Pulmonary artery endothelial cell (primary cell): ENCODE results near the gene GCNA. TPM values are rescaled to one million over a fixed set of nuclear protein-coding genes. Genes with fewer than 3 reads are reported as not detected.

ENCODE experiments used
- DNase-seq: peaks from one replicate; pipeline ENCODE4 v3.0.0-alpha.2; 2011; ENCODE audit warnings: low read depth, low spot score
- total RNA-seq: library from RNA; depleted of rRNA; stranded (reverse); fragments of >200 nt; gene quantifications from 2 replicates; pipeline ENCODE4 v1.2.3, GENCODE V29; 2014

Gene GCNA, protein sequence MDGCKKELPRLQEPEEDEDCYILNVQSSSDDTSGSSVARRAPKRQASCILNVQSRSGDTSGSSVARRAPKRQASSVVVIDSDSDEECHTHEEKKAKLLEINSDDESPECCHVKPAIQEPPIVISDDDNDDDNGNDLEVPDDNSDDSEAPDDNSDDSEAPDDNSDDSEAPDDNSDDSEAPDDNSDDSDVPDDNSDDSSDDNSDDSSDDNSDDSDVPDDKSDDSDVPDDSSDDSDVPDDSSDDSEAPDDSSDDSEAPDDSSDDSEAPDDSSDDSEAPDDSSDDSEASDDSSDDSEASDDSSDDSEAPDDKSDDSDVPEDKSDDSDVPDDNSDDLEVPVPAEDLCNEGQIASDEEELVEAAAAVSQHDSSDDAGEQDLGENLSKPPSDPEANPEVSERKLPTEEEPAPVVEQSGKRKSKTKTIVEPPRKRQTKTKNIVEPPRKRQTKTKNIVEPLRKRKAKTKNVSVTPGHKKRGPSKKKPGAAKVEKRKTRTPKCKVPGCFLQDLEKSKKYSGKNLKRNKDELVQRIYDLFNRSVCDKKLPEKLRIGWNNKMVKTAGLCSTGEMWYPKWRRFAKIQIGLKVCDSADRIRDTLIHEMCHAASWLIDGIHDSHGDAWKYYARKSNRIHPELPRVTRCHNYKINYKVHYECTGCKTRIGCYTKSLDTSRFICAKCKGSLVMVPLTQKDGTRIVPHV
- 0.59 and 2.3 TPM in 2 replicates for total RNA-seq

DNA sequence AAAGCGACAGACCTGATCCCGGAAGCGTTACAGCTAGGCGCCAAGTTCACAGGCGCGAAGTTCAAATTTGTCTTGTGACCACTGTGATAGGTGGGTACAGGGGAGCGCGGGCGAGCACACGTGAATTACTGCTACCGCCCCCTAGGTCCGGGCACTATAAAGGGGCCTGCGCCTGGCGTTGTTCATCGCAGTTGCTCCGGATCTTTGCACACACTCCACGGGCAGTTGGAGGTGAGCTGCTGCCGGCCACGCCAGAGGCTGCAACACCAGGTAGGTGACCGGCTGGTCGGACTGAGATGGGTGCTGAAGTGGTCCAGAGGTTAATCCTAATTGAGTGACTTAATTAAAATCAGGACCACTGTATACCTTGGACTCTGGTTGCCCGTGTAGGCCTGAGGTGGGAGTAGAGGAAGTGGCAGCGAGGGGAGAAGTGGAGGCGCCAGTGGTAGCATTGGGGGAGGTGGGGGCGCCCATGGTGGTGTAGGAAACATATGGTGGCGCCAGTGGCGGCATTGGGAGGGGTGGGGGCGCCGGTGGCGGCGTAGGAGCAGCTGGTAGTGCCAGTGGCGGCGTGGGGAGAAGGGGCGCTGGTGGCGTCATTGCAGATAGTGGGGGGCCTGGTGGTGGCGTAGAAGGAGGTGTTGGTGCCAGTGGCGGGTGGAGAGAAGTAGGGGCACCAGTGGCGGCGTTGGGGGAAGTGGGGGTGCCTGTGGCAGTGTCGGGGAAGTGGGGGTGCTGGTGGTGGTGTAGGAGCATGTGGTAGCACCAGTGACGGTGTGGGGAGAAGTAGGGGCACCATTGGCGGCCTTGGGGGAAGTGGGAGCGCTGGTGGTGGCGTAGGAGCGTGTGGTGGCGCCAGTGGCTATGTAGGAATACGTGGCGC, at the start of gene GCNA:
Gene GCNA, plus strand, starts transcription at position 185 of the 883 bp plus-strand sequence. CDS start 2,385 bp downstream, outside the sequence.
- no peak for DNase-seq

DNA sequence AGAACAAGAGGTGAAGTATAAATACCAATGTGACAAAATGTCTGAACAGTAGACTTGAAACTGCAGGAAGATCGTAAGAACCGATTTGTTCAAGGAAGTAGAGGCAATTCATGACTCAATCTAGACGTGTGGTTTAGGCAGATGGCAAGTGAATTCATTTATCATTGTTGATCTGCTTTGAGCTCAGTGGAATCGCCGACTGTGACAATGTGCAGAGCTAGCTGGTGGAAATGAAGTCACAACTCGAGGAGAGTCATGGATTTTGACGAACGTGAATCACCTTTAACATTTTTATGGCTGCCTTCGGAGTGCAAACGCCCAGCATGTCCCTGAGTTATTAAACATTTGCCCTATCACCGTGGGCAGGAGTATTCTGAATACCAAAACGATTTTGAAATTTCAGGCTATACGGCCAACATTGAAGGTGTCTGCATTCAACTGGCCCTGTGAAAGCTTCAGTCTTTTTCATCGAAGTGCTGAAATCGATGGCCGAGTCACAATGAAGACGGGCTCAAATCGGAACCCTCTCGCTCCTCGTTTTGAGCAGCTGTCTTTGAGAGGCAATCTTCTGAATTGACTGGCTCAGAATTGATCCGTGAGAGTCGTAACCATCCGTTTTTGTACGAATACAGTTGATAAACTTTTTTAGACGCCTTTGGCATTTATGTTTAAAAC, 46.0 kb upstream of the GCNA start:
- DNase-seq: no peak

DNA sequence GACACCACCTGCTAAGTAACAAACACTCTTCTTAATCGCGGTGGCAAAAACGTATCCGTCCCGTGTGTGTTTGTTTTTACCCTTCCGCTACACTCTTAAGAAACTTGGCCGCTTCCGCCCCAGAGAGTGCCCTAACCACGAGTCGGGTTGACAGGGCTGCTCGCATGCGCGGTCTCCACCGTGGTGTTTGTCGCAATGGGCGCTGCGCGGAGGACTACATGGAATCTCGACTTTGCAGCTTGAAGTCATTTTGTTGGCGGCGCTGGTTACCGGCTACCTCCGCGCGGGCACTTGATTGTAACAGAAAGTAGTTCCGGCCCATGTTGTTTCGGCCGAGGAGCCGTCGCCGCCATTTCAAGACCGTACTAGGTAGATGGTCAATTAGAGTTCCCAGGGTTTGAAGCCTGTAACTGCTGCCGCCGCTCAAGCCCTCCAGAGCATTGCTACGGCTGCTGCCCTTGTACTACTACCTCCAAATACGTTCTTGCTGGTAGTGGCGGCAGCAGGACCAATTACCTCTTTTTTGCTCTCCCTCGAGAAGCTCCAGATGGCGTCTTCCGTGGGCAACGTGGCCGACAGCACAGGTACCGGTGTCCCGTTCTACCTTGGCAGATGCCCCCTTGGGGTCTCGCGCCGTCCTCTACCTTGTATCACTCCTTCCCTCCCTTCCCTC, 45.3 kb upstream of the GCNA start, which contains the start of gene OGT:
Gene OGT, plus strand, starts transcription at position 352 of the 673 bp plus-strand sequence. Its CDS starts 196 bp downstream, at position 548.
- DNase-seq: peak; percentile 91

DNA sequence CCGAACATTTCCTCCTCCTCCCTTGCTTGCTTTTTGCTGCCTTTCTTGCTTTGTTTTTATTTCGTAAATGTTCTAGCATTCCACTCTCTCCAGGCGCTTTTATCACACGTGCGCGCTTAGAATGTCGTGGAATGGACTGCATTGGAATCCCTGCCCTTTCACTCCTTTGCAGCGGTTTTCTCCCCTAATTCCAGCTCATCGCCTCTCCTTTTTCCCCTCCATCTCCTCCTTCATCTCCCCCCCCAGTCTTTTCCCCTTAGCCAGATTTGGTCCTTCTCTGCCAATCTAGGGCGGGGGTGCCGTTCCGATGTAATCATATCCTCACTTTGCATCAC, 44.8 kb upstream of the GCNA start:
- no peak for DNase-seq

DNA sequence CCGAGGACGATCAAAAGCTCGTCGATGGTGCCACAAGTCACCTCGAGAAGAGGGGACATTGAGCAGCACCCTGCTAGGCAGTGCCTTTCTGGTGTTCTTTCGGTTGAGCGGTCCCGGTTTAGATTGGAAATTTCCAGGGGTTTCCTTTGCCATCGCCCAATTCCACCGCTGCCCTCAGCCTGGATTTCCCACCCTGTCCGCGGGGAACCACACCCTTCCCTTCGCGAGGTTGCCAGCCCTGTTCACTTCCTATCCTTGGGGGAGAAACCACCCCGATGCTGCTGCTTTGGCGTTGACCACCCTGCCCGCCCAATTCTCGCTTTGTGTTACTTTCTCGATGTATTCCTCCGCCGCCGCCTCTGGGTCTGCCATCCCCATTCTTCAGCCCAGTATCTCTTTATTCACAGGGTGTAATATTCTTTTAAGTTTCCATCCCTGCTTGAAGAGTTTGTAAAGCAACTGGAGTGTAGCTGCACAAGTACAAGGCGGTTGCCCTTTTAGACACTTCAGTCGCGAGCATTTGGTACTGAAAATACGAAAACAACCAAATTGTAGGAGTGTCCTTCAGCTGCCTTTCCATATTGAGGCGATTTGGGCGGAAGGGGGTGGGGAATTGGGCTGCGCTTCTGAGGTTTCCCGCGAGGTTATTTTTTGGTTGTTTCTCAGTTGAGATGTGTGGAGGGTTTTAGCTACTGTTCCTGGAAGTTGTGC, 44.2 kb upstream of the GCNA start:
- no peak for DNase-seq

DNA sequence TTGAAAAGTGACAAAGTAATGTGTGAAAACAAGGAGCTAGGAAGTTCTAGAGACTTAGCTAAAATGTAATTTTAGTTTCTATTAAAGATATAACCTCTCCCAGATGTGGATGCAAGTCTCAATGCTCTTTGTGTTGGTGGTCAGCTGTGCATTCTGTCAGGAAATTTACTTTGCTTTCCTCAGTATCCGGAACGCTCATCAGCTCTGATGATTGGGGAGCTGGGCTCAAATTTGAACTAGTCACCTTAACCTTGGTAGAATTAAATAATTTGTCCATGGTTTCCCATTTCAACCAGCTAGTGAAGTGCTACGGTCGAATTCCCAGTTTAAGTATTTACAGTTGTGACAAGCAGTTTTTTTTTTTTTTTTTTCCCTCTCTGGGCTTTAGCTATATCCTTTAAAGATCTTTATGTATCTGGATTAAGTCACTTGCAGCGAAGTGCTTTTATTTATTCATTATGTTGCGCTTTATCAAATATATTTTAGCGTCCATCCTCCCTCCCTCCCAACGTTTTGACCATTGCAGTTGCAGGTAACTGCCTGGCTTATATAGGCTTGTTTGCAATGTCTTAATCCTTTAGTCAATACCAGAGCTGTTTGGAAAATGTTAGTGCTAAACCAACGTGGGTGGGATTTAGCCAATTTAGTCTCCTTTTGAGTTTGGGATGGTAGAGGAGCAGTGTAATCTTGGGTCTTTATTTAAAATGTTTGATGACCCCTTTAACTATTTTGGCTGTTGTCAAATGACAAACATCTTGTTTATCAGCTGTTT, 43.3 kb upstream of the GCNA start:
- no peak for DNase-seq

DNA sequence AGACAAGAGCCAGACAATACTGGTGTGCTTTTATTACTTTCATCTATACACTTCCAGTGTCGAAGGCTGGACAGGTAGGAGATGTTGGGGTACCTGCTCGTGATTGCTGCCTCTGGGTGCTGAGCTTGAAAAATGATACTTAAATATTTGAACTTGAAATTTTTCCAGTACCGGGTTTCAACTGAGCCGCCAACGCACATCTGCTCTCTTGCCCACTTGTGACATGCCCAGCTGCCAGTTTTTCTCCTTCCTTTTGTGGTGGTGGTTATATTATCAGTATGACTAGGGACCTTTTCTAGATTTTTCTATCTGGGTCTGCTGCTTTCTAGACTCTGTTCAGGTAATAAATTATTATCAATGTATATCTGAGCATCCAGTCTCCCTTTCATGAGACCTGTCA, 42.0 kb upstream of the GCNA start:
- DNase-seq: no peak

DNA sequence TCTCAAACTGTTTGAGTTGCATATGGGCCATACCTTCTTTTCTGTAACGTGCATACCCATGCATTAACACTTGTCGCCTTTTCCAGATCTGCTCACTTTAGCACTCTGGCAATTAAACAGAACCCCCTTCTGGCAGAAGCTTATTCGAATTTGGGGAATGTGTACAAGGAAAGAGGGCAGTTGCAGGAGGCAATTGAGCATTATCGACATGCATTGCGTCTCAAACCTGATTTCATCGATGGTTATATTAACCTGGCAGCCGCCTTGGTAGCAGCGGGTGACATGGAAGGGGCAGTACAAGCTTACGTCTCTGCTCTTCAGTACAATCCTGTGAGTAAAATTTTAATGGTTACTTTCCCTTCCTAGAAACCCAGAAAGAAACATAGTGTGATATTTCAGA, 40.5 kb upstream of the GCNA start:
- no peak for DNase-seq

DNA sequence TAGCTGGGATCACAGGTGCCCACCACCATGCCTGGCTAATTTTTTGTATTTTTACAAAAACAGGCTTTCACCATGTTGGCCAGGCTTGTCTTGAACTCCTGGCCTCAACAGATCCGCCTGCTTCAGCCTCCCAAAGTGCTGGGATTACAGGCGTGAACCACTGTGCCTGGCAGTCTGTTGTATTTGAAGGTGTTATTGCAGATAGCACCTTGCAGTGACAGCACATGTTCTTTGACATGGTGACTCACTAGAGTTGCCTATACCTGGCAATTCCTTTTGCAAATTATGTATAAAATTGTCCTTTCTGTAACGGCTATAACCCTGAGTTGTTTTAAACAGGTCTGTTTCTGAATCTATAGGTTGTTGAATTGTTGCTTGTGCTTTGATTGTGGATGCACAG, 37.4 kb upstream of the GCNA start:
- no peak for DNase-seq

DNA sequence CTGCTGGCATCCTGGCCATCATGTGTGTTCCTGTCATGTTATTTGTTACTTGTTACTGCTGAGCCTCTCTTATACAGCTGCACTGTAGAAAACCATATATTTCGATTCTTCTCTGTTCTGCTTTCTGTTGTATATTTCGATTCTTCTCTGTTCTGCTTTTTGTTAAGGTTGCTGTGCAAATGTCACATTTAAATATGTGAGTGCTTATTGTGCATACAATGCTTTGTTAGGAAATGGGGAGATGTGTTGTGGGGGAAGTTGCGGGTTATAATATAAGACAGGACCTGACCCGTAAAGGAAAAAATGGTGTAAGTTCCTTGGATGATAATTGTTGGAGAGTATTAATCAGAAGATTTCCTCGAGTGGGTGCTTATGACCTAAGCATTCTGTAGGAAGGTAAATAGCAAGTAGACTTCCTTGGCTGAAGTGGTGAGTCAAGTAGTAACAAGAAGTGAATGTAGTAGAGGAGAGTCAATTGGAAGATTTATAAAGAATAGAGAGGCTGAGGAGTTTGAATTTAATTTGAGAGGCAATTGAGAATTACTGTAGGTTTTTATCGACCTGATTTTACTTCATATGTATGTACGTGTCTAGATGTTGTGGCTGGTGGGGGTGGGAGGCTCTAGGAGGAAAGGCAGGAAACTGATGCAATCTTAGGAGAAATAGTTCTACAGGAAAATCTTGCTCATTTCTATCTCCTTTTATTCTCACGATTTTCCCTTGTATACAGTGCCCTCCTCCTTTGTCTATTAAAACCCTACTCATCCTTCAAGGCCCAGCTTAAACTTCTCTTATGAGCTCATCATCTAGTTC, 36.8 kb upstream of the GCNA start:
- no peak for DNase-seq

DNA sequence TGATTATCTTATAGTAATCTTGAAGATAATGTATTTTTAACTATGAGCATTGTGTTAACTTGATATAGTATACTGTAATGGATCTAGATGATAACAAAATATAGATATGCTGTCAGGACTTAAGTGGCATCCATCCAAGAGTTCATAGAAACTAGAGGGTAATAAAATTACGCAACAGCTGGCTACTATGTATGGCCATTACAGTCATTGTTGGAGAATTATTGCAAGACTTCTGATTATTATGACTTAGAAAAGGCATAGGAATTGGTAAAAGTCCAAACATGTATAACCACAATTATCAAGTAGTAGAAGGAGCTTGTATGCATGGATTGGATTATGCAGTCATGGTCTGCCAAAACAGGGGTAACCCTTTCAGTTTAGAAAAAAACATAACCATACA, 35.8 kb upstream of the GCNA start:
- no peak for DNase-seq

DNA sequence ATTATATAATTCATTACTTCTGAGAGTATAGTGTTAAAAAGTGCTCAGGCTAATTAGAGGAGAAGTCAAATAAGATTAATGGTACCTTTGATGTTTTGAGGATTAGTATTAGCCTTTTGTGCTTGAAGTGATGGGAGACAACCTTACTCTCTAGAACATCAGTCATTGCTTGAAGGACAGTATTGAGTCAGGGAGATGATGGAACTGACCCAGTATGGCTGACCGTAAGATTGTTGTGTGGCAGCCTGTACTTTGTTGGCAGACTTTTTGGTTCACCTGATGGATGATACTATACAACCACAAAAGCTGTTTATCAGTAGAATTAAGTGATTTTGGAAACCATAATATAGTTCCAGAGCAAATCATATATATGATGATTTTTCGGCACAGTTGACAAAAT, 35.4 kb upstream of the GCNA start:
- DNase-seq: no peak

DNA sequence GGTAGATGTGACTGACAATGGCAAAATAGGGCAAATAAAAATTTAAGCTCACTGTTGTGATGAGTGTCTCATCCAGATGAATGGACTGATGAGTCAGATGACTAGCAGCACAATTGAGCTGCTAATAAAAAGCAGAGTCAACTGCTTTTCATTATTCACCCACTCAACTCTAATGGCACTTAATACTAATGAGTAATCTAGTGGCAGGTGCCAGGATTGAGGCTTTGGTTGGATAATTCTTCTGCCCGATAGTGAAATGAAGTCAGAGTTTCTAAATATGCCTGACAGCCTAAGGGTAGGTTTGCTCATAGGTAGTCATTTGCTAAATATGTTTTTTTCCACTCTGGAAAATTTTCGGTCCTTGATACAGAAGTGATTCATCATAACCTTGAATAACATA, 34.9 kb upstream of the GCNA start:
- peak; percentile 51 for DNase-seq

DNA sequence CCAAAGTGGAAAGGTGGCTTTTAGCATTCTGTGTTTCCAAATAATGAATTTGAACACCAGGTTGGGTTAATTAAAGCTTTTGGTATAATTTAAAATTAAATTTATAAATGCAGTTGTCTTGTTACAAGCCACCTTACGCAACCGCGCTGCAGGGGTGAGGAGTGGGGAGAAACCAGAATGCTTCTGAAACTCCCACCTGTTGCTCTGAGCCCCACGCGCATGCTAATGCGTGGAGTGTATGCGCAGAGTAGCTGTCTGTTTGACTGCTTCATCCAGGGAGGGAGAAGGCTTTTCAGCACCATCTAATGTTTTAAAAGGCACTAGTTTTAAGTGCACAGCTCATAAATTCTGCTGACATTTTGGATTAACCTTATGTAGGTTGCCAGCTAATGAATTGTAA, 32.9 kb upstream of the GCNA start:
- DNase-seq: no peak

DNA sequence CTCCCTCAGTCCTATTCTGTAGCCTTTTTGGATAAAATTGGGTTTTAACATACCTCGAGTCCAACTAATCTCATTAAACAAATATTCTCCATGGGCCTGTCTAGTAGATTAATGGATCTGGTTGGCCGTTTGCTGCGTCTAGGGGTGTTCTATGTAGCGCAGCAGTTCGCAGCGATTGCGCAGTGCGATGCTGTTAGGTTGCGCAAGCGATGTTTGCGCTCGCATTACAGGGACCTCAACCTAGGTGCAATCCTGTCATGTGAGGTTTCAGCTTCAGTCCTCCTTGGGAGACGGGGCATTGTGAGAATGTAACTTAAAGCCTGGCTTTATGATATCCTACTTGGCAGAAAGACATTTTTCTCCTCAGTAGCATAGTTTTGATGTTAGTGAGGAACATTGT, 31.4 kb upstream of the GCNA start:
- no peak for DNase-seq

DNA sequence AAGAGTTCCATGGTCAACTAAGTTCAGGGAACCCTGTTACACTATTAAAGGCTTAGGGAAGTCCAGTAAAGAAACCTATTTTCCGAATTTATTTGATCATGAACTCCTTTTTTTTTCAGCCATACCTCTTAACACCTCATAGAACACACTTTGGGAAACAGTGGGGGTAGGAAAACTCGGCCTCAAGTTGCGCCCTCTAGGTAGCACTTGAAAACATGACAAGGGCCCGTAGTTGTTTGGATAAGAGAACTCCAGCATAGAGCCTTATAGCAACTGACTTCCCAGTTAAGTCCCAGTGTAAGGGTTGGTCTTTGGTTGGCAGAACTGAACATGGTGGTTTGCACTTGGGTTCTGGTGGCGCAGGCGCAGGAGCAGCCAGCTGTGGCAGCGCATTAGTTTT, 30.9 kb upstream of the GCNA start:
- DNase-seq: no peak

DNA sequence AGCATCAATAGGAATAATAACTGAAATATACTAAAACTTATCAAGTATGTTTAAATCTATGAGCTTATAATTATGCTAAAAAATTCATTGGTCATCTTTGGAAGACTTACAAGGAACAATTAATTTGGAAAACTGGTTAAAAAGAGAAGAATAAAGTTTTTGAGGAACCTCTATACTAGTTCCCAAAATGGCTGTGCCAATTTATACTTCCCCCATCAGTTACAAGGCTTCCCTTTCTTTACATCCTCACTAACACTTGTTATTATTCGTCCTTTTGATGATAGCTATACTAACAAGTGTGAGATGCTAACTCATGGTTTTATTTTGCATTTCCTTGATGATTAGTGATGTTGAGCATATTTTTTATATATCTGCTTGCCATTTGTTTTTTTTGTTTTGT, 28.3 kb upstream of the GCNA start:
- DNase-seq: no peak

DNA sequence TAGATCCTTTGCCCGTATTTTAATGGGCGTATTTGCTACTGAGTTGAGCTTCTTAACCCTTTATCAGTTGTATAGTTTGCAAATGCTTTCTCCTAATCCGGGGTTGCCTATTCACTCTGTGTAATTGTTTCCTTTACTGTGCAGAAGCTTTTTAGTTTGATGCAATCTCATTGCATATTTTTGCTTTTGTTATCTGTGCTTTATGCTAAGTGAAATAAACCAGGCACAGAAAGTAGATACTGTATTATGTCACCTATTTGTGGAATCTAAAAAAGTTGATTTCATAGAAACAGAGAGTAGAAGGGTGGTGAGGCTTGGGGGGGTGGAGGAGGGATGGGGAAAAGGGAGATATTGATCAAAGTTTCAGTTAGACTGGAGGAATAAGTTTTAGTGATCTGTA, 27.7 kb upstream of the GCNA start:
- DNase-seq: no peak

DNA sequence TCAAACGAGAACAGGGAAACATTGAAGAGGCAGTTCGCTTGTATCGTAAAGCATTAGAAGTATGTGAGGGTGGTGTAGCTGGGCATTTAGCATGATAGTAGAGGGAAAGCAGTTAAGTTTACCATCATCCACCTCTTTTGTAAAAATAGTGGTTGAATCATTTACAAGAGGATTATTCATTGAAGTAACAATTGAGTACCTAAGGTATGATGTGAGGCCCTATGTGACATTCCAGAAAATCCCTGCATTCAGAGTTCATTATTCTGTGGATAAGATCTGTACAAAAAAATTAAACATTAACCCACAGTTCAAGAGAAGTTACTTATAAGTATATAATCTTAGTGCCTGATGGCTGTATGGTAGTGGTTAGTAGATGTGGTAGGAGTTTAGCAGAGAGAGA, 22.2 kb upstream of the GCNA start:
- no peak for DNase-seq
